ENCODE data around the gene CD109.

Gene CD109

GRCh38 chr6:73702444-73702843 is 6.4 kb downstream of the CD109 start:
- in situ Hi-C loops (cut with MboI; ENCODE audit: low pct_unique_long_range_greater_than_20kb, low sequenced_read_pairs, unreplicated experiment): no loop called here
- no peak for DNase-seq (ENCODE audit: low spot score)
- TF ChIP-seq CTCF (IDR thresholded peaks at IDR 0.05; ENCODE audit: extremely low read depth, insufficient read depth, missing control alignments): no peak

- in situ Hi-C loops (cut with MboI; ENCODE audit: low pct_unique_long_range_greater_than_20kb, low sequenced_read_pairs, unreplicated experiment): no loop called here
- no peak for TF ChIP-seq CTCF (IDR thresholded peaks at IDR 0.05; ENCODE audit: extremely low read depth, insufficient read depth, missing control alignments)
- DNase-seq (ENCODE audit: low spot score): no peak
Observed at GRCh38 chr6:73703466-73703865, 7.5 kb downstream of the CD109 start.

- no peak for DNase-seq (ENCODE audit: low spot score)
- in situ Hi-C loops (cut with MboI; ENCODE audit: low pct_unique_long_range_greater_than_20kb, low sequenced_read_pairs, unreplicated experiment): no loop called here
- TF ChIP-seq CTCF (IDR thresholded peaks at IDR 0.05; ENCODE audit: extremely low read depth, insufficient read depth, missing control alignments): no peak
Observed at GRCh38 chr6:73704260-73704659, 8.3 kb downstream of the CD109 start.

GRCh38 chr6:73704798-73705197 is 8.8 kb downstream of the CD109 start:
- in situ Hi-C loops (cut with MboI; ENCODE audit: low pct_unique_long_range_greater_than_20kb, low sequenced_read_pairs, unreplicated experiment): no loop called here
- no peak for DNase-seq (ENCODE audit: low spot score)
- no peak for TF ChIP-seq CTCF (IDR thresholded peaks at IDR 0.05; ENCODE audit: extremely low read depth, insufficient read depth, missing control alignments)

GRCh38 chr6:73706971-73707370 is 11.0 kb downstream of the CD109 start:
- in situ Hi-C loops (cut with MboI; ENCODE audit: low pct_unique_long_range_greater_than_20kb, low sequenced_read_pairs, unreplicated experiment): no loop called here
- no peak for TF ChIP-seq CTCF (IDR thresholded peaks at IDR 0.05; ENCODE audit: extremely low read depth, insufficient read depth, missing control alignments)
- no peak for DNase-seq (ENCODE audit: low spot score)

- in situ Hi-C loops (cut with MboI; ENCODE audit: low pct_unique_long_range_greater_than_20kb, low sequenced_read_pairs, unreplicated experiment): no loop called here
- no peak for TF ChIP-seq CTCF (IDR thresholded peaks at IDR 0.05; ENCODE audit: extremely low read depth, insufficient read depth, missing control alignments)
Observed at GRCh38 chr6:73710470-73710869, 14.5 kb downstream of the CD109 start.

GRCh38 chr6:73710948-73711347 is 14.9 kb downstream of the CD109 start:
- in situ Hi-C loops (cut with MboI; ENCODE audit: low pct_unique_long_range_greater_than_20kb, low sequenced_read_pairs, unreplicated experiment): no loop called here
- no peak for DNase-seq (ENCODE audit: low spot score)
- TF ChIP-seq CTCF (IDR thresholded peaks at IDR 0.05; ENCODE audit: extremely low read depth, insufficient read depth, missing control alignments): no peak

More at GRCh38 chr6:73710470-73710869, 14.5 kb downstream of the CD109 start:
- no peak for DNase-seq (ENCODE audit: low spot score)
